ENCODE measurements around the gene GPATCH4. TPM values are rescaled to one million over a fixed set of nuclear protein-coding genes. Genes with fewer than 3 reads are reported as not detected.

The GPATCH4 gene
- total and polyA plus RNA-seq, 10 of the 15 experiments (the other 5 are each of a cell fraction or from before 2014, with no cell fraction given), result 35.5 to 111 (median 73.9) TPM

- TF ChIP-seq CUX1 (IDR thresholded peaks at IDR 0.05; ENCODE audit: insufficient replicate concordance, low read depth, low read length) (no peak), USF1 (IDR thresholded peaks at IDR 0.05; ENCODE audit: borderline replicate concordance, extremely low read length, insufficient read depth, low read depth, low read length) (no peak), RELA (IDR thresholded peaks at IDR 0.05; ENCODE audit: borderline replicate concordance, partially characterized antibody) (no peak), RFX5 (IDR thresholded peaks at IDR 0.05; ENCODE audit: low read depth, low read length) (no peak), ELK1 (IDR thresholded peaks at IDR 0.05; ENCODE audit: low read depth, low read length) (no peak), ZSCAN29 (IDR thresholded peaks at IDR 0.05) (no peak), HDAC2 (IDR thresholded peaks at IDR 0.05) (no peak)
These were observed 27.1 kb downstream of the GPATCH4 start (continued) for GRCh38 chr1:156574039-156574633.
